ENCODE data around the gene CPNE4.

The CPNE4 gene

GRCh38 chr3:131989318-131989717 is 45.5 kb downstream of the CPNE4 start:
- DNase-seq (ENCODE audit: low read depth) = no peak
- no peak overlapping the region for H3K4me3 ChIP-seq (ENCODE audit: low read depth, low read length)
- no peak for TF ChIP-seq CTCF (IDR thresholded peaks at IDR 0.05; ENCODE audit: low read depth, low read length, missing control alignments)

GRCh38 chr3:131988209-131988608 is 46.6 kb downstream of the CPNE4 start:
- TF ChIP-seq CTCF (IDR thresholded peaks at IDR 0.05; ENCODE audit: low read depth, low read length, missing control alignments) = no peak
- DNase-seq (ENCODE audit: low read depth) = no peak

GRCh38 chr3:131983689-131984088 is 51.1 kb downstream of the CPNE4 start:
- TF ChIP-seq CTCF (IDR thresholded peaks at IDR 0.05; ENCODE audit: low read depth, low read length, missing control alignments) = no peak
- H3K4me3 ChIP-seq (ENCODE audit: low read depth, low read length) = no peak overlapping the region
- DNase-seq (ENCODE audit: low read depth) = no peak

More at GRCh38 chr3:131988209-131988608, 46.6 kb downstream of the CPNE4 start:
- H3K4me3 ChIP-seq (ENCODE audit: low read depth, low read length) = no peak overlapping the region

GRCh38 chr3:131981323-131981722 is 53.5 kb downstream of the CPNE4 start:
- no peak for TF ChIP-seq CTCF (IDR thresholded peaks at IDR 0.05; ENCODE audit: low read depth, low read length, missing control alignments)
- H3K4me3 ChIP-seq (ENCODE audit: low read depth, low read length) = no peak overlapping the region
- DNase-seq (ENCODE audit: low read depth) = no peak

- no peak for TF ChIP-seq CTCF (IDR thresholded peaks at IDR 0.05; ENCODE audit: low read depth, low read length, missing control alignments)
- H3K4me3 ChIP-seq (ENCODE audit: low read depth, low read length) = no peak overlapping the region
- no peak for DNase-seq (ENCODE audit: low read depth)
These were observed 58.4 kb downstream of the CPNE4 start for GRCh38 chr3:131976448-131976847.

- no peak for DNase-seq (ENCODE audit: low read depth)
- no peak for TF ChIP-seq CTCF (IDR thresholded peaks at IDR 0.05; ENCODE audit: low read depth, low read length, missing control alignments)
These were observed 59.8 kb downstream of the CPNE4 start for GRCh38 chr3:131975047-131975446.

GRCh38 chr3:131973731-131974130 is 61.1 kb downstream of the CPNE4 start:
- H3K4me3 ChIP-seq (ENCODE audit: low read depth, low read length) = no peak overlapping the region
- TF ChIP-seq CTCF (IDR thresholded peaks at IDR 0.05; ENCODE audit: low read depth, low read length, missing control alignments) = no peak
- no peak for DNase-seq (ENCODE audit: low read depth)

More at GRCh38 chr3:131975047-131975446, 59.8 kb downstream of the CPNE4 start:
- no peak overlapping the region for H3K4me3 ChIP-seq (ENCODE audit: low read depth, low read length)
